Measurements from ENCODE around the gene PTX4. TPM values are rescaled to one million over a fixed set of nuclear protein-coding genes. Genes with fewer than 3 reads are reported as not detected.

PTX4 gene
- total RNA-seq, 1 donor from 2014 or later: not detected

DNA sequence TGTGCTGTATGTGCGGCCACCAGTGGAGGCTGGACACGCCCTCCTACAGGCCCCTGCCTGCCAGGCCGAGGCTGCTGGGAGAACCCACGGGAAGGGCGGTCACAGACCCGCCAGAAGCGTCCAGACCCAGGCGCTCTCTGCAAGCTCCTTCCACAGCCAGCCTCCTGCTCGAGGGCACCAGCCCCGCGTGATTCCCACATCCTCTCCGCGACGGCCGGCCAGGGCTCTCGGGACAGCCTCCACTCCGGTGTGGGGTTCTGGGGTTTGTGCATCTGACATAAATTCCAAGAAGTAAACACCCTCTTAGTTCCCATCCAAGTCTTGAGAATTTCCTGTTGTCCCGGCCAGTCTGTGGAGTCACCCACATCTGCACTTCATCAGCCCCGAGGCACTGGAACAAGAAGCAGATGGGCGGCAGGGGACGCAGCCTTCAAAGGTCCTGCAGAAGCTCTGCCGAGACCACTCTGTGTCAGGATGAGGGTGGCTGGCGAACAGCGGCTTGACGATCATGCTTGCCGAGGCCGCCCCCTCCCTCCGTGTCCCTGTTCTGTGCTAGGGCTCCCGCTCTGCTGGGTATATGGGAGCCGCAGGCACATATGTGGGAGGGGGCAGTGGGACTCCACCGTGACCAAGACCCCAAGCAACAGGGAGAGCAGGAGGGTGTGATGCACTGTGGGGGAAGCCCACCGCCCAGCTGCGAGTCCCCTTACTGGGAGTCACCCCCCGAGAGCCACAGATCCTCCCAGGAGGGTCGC lies 42.3 kb upstream of the PTX4 start:
- no peak for DNase-seq (ENCODE audit: extremely low spot score, unreplicated experiment)

DNA sequence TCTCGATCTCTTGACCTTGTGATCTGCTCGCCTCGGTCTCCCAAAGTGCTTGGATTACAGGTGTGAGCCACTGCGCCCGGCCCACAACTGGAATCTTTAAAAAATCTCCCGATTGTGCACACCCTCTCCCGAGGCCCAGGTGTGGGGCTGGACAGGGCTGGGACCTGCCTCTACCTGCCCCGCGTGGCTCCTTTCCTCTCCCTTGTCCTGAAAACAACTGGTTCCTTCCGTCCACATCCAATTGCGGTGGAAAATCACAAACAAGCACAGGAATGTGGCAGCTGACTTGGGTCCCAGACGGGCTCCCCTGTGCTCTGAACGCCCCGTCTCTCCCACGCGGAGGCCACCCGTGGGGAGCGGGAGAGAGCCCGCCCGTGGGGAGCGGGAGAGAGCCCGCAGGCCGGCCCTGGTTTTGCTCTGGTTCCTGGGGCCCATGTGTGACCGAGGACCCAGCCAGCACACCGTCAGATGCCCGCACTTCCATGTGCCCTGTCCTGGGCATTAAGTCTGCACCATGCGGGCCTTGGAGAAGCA lies 41.7 kb upstream of the PTX4 start:
- TF ChIP-seq, protein P1, sequence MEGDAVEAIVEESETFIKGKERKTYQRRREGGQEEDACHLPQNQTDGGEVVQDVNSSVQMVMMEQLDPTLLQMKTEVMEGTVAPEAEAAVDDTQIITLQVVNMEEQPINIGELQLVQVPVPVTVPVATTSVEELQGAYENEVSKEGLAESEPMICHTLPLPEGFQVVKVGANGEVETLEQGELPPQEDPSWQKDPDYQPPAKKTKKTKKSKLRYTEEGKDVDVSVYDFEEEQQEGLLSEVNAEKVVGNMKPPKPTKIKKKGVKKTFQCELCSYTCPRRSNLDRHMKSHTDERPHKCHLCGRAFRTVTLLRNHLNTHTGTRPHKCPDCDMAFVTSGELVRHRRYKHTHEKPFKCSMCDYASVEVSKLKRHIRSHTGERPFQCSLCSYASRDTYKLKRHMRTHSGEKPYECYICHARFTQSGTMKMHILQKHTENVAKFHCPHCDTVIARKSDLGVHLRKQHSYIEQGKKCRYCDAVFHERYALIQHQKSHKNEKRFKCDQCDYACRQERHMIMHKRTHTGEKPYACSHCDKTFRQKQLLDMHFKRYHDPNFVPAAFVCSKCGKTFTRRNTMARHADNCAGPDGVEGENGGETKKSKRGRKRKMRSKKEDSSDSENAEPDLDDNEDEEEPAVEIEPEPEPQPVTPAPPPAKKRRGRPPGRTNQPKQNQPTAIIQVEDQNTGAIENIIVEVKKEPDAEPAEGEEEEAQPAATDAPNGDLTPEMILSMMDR (conservative IDR thresholded peaks at IDR 0.05): no peak
- peaks cover 19% of the 10 kb centered on the region for H3K4me1 Mint-ChIP-seq (ENCODE audit: unreplicated experiment)
- no peaks in the 10 kb centered on the region for H3K27me3 Mint-ChIP-seq
- H3K36me3 Mint-ChIP-seq: no peaks in the 10 kb centered on the region
- no peak for DNase-seq (ENCODE audit: extremely low spot score, unreplicated experiment)
- H3K27ac Mint-ChIP-seq: no peak overlapping the region
- H3K4me3 Mint-ChIP-seq: no peak overlapping the region
- H3K9me3 Mint-ChIP-seq: no peaks in the 10 kb centered on the region

More for the DNA sequence above, 42.3 kb upstream of the PTX4 start:
- Mint-ChIP-seq H3K4me1 (ENCODE audit: unreplicated experiment) (peaks cover 19% of the 10 kb centered on the region), H3K27me3 (no peaks in the 10 kb centered on the region), H3K36me3 (no peaks in the 10 kb centered on the region), H3K4me3 (peak overlapping the region; percentile 36), H3K9me3 (no peaks in the 10 kb centered on the region), H3K27ac (peak overlapping the region; percentile 64)
- TF ChIP-seq, protein P1 (conservative IDR thresholded peaks at IDR 0.05): no peak

DNA sequence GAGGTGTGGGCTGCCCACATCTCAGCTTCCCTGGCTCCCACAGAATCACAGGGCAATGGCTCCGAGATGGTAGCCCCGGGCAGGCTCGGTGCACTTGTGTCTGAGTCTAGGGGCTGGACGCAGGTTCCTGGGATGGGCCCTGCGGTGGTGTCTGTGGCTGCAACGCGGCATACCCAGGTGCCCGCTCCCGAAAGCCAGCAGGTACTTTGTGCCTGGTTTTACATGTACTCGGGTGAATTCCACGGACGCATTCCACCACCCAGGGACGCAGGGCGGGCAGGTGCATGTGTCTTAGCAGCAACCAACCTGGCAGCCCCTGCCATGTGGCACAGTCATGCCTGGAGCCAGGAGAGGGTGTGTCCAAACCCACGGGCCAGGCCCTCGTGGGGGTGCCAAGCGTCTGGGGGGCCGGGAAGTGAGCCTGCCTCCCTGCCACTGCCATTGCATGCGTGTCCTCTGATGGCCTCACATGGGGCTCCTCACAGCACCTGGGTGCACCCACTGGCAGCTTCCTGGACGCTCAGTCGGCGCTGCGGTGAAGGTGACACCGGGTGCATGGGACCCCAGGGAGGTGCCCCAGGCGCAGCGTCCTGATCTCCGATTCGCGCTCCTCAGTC lies 40.3 kb upstream of the PTX4 start:
- Mint-ChIP-seq H3K36me3 (no peaks in the 10 kb centered on the region), H3K9me3 (no peaks in the 10 kb centered on the region), H3K27me3 (no peaks in the 10 kb centered on the region), H3K27ac (no peak overlapping the region), H3K4me3 (no peak overlapping the region), H3K4me1 (ENCODE audit: unreplicated experiment) (peaks cover 13% of the 10 kb centered on the region)
- TF ChIP-seq, protein P1 (conservative IDR thresholded peaks at IDR 0.05): no peak
- DNase-seq (ENCODE audit: extremely low spot score, unreplicated experiment): no peak

DNA sequence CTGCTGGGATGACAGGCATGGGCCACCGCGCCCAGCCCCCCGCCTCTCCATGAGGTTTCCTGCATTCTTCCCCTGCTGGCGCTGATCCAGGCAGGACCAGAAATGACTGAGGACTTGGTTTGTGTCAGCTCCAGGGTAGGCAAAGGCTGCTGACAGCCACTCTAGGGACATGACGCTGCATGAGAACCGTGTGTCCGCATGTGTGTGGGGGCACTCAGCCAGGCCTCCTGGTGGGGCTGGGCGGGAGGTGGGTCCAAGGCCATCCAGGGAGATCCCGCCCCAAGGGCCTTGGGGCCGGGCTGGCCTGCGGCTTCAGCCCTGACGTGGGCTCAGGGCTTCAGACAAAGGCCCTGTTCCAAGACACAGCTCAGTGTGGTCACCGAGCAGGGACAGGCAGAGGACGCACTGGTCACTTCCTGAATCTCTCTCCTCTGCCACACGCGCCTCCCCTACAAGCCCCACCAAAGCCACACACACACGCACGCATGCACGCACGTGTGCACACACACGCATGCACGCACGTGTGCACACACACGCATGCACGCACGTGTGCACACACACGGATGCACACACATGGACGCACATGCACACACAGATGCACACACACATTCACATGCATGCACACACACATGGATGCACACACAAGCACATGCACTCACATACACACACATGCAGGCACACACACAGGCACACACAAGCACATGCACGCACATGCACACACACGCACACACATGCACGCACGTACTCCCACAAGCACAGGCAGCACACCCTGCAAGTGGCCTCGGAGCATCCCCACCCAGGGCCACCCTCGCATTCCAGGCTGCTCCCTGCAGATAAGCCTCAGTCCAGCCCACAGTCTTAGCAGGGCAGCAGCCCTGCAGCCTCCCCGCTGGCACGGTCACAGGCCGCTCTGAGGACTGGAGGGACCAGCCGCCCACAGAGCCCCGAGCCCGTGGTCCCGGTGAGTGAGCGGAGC lies 39.4 kb upstream of the PTX4 start:
- H3K27ac Mint-ChIP-seq: no peak overlapping the region

More for the DNA sequence above, 39.4 kb upstream of the PTX4 start:
- Mint-ChIP-seq H3K27me3 (no peaks in the 10 kb centered on the region), H3K9me3 (no peaks in the 10 kb centered on the region), H3K4me1 (ENCODE audit: unreplicated experiment) (peaks cover 13% of the 10 kb centered on the region), H3K36me3 (no peaks in the 10 kb centered on the region), H3K4me3 (no peak overlapping the region)
- TF ChIP-seq, protein P1 (conservative IDR thresholded peaks at IDR 0.05): no peak
- no peak for DNase-seq (ENCODE audit: extremely low spot score, unreplicated experiment)
